KOPT-K1 (cell line): ENCODE measurements around the gene SLC37A3.

Experiments used
- H3K27ac ChIP-seq: fragments of 200-600 bp; sonication (generic); 2 replicates; pipeline ENCODE4 v1.5.1; 2016; ENCODE audit warnings: antibody characterized with exemption, mild to moderate bottlenecking, low read depth, low read length; ENCODE audit not compliant: poor library complexity, severe bottlenecking
- H3K36me3 ChIP-seq: fragments of 200-600 bp; sonication (generic); 2 replicates; pipeline ENCODE4 v1.5.1; 2017; ENCODE audit warnings: antibody characterized with exemption, mild to moderate bottlenecking, low read length, moderate library complexity; ENCODE audit not compliant: insufficient read depth
- H3K9me3 ChIP-seq: fragments of 200-600 bp; sonication (generic); 2 replicates; pipeline ENCODE4 v1.5.1; 2017; ENCODE audit warnings: antibody characterized with exemption, low read length, mild to moderate bottlenecking; ENCODE audit not compliant: insufficient read depth, poor library complexity, severe bottlenecking

Gene SLC37A3

GRCh38 chr7:140292438-140292837 is 105.9 kb downstream of the SLC37A3 start:
- no peak overlapping the region for H3K27ac ChIP-seq
- H3K9me3 ChIP-seq, result no peaks in the 10 kb centered on the region
- H3K36me3 ChIP-seq, result no peaks in the 10 kb centered on the region

GRCh38 chr7:140289804-140290203 is 108.5 kb downstream of the SLC37A3 start:
- Histone ChIP-seq H3K36me3 (no peaks in the 10 kb centered on the region), H3K9me3 (no peaks in the 10 kb centered on the region), H3K27ac (no peak overlapping the region)

GRCh38 chr7:140287988-140288387 is 110.3 kb downstream of the SLC37A3 start:
- H3K36me3 ChIP-seq, result no peaks in the 10 kb centered on the region
- no peak overlapping the region for H3K27ac ChIP-seq
- H3K9me3 ChIP-seq, result no peaks in the 10 kb centered on the region

GRCh38 chr7:140285938-140286337 is 112.4 kb downstream of the SLC37A3 start:
- H3K27ac ChIP-seq, result no peak overlapping the region
- no peaks in the 10 kb centered on the region for H3K9me3 ChIP-seq
- no peaks in the 10 kb centered on the region for H3K36me3 ChIP-seq

- Histone ChIP-seq H3K27ac (no peak overlapping the region), H3K36me3 (no peaks in the 10 kb centered on the region), H3K9me3 (no peaks in the 10 kb centered on the region)
These were observed 114.3 kb downstream of the SLC37A3 start for GRCh38 chr7:140284062-140284461.
